ENCODE measurements around the gene ZNF474.

ZNF474 gene

DNA sequence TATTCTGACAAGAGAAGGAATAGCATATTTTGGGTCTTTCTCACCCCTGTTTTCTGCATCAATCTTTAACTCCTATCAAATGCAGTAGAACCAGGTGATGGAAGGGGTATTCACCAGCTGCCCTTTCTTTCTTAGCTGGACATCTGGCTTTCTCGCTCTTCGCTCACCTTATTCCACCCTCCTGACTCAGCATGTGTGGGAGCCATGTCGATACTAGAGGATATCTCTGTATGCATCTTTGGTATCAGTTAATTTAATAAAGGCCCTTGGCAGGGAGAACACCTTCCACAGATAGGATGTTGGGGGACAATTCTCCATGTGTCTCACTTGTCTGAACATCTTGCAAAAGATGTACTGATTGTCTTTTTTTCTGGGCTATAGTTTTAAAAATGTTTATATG, 71.5 kb downstream of the ZNF474 start:
- peaks cover 5% of the 10 kb centered on the region; the same call in 1 of the 2 replicates for H3K4me1 ChIP-seq (ENCODE audit: control insufficient read depth, insufficient read depth, low read length)
- no peaks in the 10 kb centered on the region for H3K36me3 ChIP-seq (ENCODE audit: control insufficient read depth in 2 of 2, insufficient read depth in 1 of 2, low read length in 2 of 2)
- ChIA-PET CTCF (interaction anchor here (1.3 kb wide), 1 partner anchor 44 kb away, joined by 4 read pairs; no protein-coding TSS in a partner anchor), POLR2A (no interaction called here)
- H3K27ac ChIP-seq (ENCODE audit: extremely low read depth, low read depth, low read length), result no peak overlapping the region
- H3K4me3 ChIP-seq (ENCODE audit: low read depth, low read length), result no peak overlapping the region
- TF ChIP-seq ZNF416 (tag by site-specific recombination; IDR thresholded peaks at IDR 0.05) (no peak), ZBTB1 (tag by site-specific recombination; IDR thresholded peaks at IDR 0.05) (no peak), ZNF138 (tag by site-specific recombination; IDR thresholded peaks at IDR 0.05; ENCODE audit: borderline replicate concordance) (no peak), ZNF621 (tag by site-specific recombination; IDR thresholded peaks at IDR 0.05) (no peak), ZNF830 (tag by site-specific recombination; IDR thresholded peaks at IDR 0.05; ENCODE audit: low read depth) (no peak), ZNF561 (tag by site-specific recombination; IDR thresholded peaks at IDR 0.05; ENCODE audit: borderline replicate concordance) (no peak), KLF16 (tag by site-specific recombination; IDR thresholded peaks at IDR 0.05) (no peak), SALL2 (tag by site-specific recombination; IDR thresholded peaks at IDR 0.05; ENCODE audit: borderline replicate concordance) (no peak), KLF7 (tag by site-specific recombination; IDR thresholded peaks at IDR 0.05; ENCODE audit: borderline replicate concordance) (no peak), ZNF175 (tag by site-specific recombination; IDR thresholded peaks at IDR 0.05) (no peak), BCL11A (tag by site-specific recombination; IDR thresholded peaks at IDR 0.05; ENCODE audit: low read depth) (no peak), ZNF658 (tag by site-specific recombination; IDR thresholded peaks at IDR 0.05) (no peak)
- TF ChIP-seq, protein P1, sequence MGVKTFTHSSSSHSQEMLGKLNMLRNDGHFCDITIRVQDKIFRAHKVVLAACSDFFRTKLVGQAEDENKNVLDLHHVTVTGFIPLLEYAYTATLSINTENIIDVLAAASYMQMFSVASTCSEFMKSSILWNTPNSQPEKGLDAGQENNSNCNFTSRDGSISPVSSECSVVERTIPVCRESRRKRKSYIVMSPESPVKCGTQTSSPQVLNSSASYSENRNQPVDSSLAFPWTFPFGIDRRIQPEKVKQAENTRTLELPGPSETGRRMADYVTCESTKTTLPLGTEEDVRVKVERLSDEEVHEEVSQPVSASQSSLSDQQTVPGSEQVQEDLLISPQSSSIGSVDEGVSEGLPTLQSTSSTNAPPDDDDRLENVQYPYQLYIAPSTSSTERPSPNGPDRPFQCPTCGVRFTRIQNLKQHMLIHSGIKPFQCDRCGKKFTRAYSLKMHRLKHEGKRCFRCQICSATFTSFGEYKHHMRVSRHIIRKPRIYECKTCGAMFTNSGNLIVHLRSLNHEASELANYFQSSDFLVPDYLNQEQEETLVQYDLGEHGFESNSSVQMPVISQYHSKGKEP (tag by site-specific recombination; IDR thresholded peaks at IDR 0.05), result no peak
- TF ChIP-seq, protein P2, sequence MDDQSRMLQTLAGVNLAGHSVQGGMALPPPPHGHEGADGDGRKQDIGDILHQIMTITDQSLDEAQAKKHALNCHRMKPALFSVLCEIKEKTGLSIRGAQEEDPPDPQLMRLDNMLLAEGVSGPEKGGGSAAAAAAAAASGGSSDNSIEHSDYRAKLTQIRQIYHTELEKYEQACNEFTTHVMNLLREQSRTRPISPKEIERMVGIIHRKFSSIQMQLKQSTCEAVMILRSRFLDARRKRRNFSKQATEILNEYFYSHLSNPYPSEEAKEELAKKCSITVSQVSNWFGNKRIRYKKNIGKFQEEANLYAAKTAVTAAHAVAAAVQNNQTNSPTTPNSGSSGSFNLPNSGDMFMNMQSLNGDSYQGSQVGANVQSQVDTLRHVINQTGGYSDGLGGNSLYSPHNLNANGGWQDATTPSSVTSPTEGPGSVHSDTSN (CRISPR knock-in tag; IDR thresholded peaks at IDR 0.05), result no peak
- TF ChIP-seq, protein P3, sequence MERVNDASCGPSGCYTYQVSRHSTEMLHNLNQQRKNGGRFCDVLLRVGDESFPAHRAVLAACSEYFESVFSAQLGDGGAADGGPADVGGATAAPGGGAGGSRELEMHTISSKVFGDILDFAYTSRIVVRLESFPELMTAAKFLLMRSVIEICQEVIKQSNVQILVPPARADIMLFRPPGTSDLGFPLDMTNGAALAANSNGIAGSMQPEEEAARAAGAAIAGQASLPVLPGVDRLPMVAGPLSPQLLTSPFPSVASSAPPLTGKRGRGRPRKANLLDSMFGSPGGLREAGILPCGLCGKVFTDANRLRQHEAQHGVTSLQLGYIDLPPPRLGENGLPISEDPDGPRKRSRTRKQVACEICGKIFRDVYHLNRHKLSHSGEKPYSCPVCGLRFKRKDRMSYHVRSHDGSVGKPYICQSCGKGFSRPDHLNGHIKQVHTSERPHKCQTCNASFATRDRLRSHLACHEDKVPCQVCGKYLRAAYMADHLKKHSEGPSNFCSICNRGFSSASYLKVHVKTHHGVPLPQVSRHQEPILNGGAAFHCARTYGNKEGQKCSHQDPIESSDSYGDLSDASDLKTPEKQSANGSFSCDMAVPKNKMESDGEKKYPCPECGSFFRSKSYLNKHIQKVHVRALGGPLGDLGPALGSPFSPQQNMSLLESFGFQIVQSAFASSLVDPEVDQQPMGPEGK (tag by site-specific recombination; IDR thresholded peaks at IDR 0.05), result no peak
- H3K9me3 ChIP-seq (ENCODE audit: control insufficient read depth, insufficient read depth, low read depth, low read length), result no peaks in the 10 kb centered on the region

DNA sequence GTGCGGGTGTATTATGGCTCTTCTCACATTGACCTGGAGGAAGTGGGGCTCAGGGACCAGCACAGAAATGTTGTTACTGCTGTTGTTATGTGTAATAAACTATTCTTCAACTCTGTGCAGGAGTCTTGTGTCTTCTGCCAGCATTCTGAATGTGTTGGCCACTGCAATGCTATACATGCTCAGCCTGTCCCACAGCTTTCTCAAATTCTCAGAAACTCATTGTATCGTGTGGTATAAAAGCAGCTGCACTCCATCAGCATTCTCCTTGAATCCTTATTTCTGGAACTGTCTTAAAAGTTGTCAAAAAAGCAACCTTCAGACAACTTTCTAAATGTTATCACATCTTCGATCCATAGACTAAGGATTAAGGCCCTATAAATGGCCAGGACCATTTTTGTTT, 72.0 kb downstream of the ZNF474 start:
- no peaks in the 10 kb centered on the region for H3K9me3 ChIP-seq (ENCODE audit: control insufficient read depth, insufficient read depth, low read depth, low read length)
- no peaks in the 10 kb centered on the region for H3K36me3 ChIP-seq (ENCODE audit: control insufficient read depth in 2 of 2, insufficient read depth in 1 of 2, low read length in 2 of 2)
- H3K4me1 ChIP-seq (ENCODE audit: control insufficient read depth, insufficient read depth, low read length), result peaks cover 5% of the 10 kb centered on the region; the same call in 1 of the 2 replicates
- POLR2A ChIA-PET, result no interaction called here
- no peak overlapping the region for H3K4me3 ChIP-seq (ENCODE audit: low read depth, low read length)
- CTCF ChIA-PET, result interaction anchor here (1.3 kb wide), 1 partner anchor 45 kb away, joined by 4 read pairs; no protein-coding TSS in a partner anchor
- H3K27ac ChIP-seq (ENCODE audit: extremely low read depth, low read depth, low read length), result no peak overlapping the region
- TF ChIP-seq OSR2 (tag by site-specific recombination; IDR thresholded peaks at IDR 0.05) (no peak), ZNF677 (tag by site-specific recombination; IDR thresholded peaks at IDR 0.05) (no peak), ZNF707 (tag by site-specific recombination; IDR thresholded peaks at IDR 0.05) (no peak), ZNF239 (tag by site-specific recombination; IDR thresholded peaks at IDR 0.05) (no peak), ZNF16 (tag by site-specific recombination; IDR thresholded peaks at IDR 0.05; ENCODE audit: low read depth) (no peak), ZNF138 (tag by site-specific recombination; IDR thresholded peaks at IDR 0.05; ENCODE audit: borderline replicate concordance) (no peak), ZNF292 (tag by site-specific recombination; IDR thresholded peaks at IDR 0.05; ENCODE audit: borderline replicate concordance, low read depth) (no peak), ZBTB17 (tag by site-specific recombination; IDR thresholded peaks at IDR 0.05) (no peak), ZNF2 (tag by site-specific recombination; IDR thresholded peaks at IDR 0.05) (no peak), TCF7L2 (IDR thresholded peaks at IDR 0.05; ENCODE audit: borderline replicate concordance, low read depth, low read length) (no peak), ZNF48 (tag by site-specific recombination; IDR thresholded peaks at IDR 0.05) (no peak), ZNF501 (tag by site-specific recombination; IDR thresholded peaks at IDR 0.05) (no peak)
- TF ChIP-seq, protein P4, sequence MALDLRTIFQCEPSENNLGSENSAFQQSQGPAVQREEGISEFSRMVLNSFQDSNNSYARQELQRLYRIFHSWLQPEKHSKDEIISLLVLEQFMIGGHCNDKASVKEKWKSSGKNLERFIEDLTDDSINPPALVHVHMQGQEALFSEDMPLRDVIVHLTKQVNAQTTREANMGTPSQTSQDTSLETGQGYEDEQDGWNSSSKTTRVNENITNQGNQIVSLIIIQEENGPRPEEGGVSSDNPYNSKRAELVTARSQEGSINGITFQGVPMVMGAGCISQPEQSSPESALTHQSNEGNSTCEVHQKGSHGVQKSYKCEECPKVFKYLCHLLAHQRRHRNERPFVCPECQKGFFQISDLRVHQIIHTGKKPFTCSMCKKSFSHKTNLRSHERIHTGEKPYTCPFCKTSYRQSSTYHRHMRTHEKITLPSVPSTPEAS (tag by site-specific recombination; IDR thresholded peaks at IDR 0.05), result no peak
- TF ChIP-seq, protein P5, sequence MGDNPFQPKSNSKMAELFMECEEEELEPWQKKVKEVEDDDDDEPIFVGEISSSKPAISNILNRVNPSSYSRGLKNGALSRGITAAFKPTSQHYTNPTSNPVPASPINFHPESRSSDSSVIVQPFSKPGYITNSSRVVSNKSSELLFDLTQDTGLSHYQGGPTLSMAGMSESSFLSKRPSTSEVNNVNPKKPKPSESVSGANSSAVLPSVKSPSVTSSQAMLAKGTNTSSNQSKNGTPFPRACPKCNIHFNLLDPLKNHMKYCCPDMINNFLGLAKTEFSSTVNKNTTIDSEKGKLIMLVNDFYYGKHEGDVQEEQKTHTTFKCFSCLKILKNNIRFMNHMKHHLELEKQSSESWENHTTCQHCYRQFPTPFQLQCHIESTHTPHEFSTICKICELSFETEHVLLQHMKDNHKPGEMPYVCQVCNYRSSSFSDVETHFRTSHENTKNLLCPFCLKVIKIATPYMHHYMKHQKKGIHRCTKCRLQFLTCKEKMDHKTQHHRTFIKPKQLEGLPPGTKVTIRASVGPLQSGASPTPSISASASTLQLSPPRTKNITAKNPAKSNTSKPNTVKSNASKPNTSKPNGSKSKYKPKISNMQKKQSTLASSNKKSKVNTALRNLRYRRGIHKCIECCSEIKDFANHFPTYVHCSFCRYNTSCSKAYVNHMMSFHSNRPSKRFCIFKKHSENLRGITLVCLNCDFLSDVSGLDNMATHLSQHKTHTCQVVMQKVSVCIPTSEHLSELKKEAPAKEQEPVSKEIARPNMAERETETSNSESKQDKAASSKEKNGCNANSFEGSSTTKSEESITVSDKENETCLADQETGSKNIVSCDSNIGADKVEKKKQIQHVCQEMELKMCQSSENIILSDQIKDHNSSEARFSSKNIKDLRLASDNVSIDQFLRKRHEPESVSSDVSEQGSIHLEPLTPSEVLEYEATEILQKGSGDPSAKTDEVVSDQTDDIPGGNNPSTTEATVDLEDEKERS (tag by site-specific recombination; IDR thresholded peaks at IDR 0.05), result no peak

Data from HEK293 (cell line).